ENCODE results near the gene IGLL1.
"Not testable (repeated sequence)": the region's sequence is repeated elsewhere in the genome, so short reads cannot be mapped to it uniquely, and the experiment has no call there.

DNA sequence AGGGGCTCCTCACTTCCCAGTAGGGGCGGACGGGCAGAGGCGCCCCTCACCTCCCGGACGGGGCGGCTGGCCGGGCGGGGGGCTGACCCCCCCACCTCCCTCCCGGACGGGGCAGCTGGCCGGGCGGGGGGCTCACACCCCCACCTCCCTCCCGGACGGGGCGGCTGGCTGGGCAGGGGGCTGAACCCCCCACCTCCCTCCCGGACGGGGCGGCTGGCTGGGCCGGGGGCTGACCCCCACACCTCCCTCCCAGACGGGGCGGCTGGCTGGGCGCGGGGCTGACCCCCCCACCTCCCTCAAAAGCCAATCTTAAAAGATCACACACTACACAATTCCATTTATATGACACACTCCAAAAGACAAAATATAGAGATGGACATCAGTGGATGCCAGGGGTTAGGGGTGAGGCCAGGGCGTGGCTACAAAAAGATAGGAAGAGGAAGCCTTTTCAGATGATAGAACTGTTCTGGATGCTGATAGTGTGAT is 19.0 kb downstream of the IGLL1 start:
- TF ChIP-seq POLR2A (IDR thresholded peaks at IDR 0.05): not testable (repeated sequence)
- TF ChIP-seq, protein P1, sequence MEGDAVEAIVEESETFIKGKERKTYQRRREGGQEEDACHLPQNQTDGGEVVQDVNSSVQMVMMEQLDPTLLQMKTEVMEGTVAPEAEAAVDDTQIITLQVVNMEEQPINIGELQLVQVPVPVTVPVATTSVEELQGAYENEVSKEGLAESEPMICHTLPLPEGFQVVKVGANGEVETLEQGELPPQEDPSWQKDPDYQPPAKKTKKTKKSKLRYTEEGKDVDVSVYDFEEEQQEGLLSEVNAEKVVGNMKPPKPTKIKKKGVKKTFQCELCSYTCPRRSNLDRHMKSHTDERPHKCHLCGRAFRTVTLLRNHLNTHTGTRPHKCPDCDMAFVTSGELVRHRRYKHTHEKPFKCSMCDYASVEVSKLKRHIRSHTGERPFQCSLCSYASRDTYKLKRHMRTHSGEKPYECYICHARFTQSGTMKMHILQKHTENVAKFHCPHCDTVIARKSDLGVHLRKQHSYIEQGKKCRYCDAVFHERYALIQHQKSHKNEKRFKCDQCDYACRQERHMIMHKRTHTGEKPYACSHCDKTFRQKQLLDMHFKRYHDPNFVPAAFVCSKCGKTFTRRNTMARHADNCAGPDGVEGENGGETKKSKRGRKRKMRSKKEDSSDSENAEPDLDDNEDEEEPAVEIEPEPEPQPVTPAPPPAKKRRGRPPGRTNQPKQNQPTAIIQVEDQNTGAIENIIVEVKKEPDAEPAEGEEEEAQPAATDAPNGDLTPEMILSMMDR (IDR thresholded peaks at IDR 0.05): not testable (repeated sequence)

Measured in upper lobe of left lung (tissue), 4 donors.